ENCODE data around the gene ALK. TPM values are rescaled to one million over a fixed set of nuclear protein-coding genes. Genes with fewer than 3 reads are reported as not detected.

Gene ALK
- total and polyA plus RNA-seq, 2 donors (not counting 1 experiment from before 2014, with no cell fraction given): not detected

DNA sequence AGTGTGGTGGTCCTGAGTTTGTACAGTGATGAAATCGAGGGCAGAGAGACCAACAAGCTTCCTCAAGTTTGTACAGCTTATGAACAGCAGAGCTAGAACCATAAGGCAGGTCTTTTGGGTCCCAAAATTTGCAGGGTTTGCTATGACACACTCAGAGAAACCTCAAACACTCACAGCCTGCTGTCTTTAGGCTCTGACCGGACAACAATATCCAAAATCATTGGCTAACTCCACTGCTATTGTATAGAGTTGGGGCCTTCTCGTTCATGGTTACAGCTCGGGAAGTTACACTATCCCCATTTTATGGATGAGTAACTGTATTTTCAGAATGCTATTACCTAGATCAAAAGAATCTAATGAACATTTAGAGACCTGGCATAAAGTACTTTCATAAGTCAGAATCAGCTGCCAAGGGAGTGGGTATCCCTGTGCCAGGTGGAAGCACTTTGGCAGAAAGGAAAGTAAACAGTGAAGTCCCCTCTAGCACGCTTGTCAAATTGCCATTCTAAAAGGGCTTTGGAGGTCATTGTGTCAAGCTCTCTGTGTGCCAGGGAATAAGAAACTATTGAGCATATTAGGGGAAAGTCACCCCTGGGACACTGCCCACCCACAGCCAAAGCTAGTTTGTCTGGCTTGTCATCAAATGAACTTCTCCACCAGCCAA, 331.8 kb downstream of the ALK start:
- intact Hi-C loops (cut with micrococcal nuclease): no loop called here

More for the DNA sequence above, 331.8 kb downstream of the ALK start:
- no peak overlapping the region for H3K4me2 ChIP-seq (replicated peaks; ENCODE audit: low read depth, low read length, poor library complexity, severe bottlenecking)
- ChIA-PET POLR2A (no interaction called here), CTCF (no interaction called here)
- Mint-ChIP-seq H3K27me3 (peaks cover under 1% of the 10 kb centered on the region), H3K4me1 (no peaks in the 10 kb centered on the region), H3K9me3 (ENCODE audit: insufficient read depth) (no peaks in the 10 kb centered on the region), H3K27ac (no peak overlapping the region), H3K4me3 (no peak overlapping the region)
- H2AFZ ChIP-seq (ENCODE audit: insufficient read depth, low read depth, low read length, poor library complexity, severe bottlenecking): no peak overlapping the region
- no peak overlapping the region for H3K4me3 ChIP-seq (ENCODE audit: control extremely low read depth in 1 of 5, extremely low read depth in 1 of 5, insufficient read depth in 1 of 5, low read depth in 2 of 5, low read length in 4 of 5)
- no peaks in the 10 kb centered on the region for H3K36me3 ChIP-seq (replicated peaks in 1 of 2; ENCODE audit: control extremely low read depth in 1 of 2, control insufficient read depth in 1 of 2, extremely low read depth in 1 of 2, insufficient read depth in 2 of 2, low read length in 1 of 2)
- no peak overlapping the region for H3K9ac ChIP-seq (ENCODE audit: low read length)
- WGBS (ENCODE audit: insufficient coverage): 100% methylated on average over 1 of the region's 5 CpGs
- ATAC-seq (ENCODE audit: low read depth) (no peak), DNase-seq (no peak)
- H4K20me1 ChIP-seq (ENCODE audit: control insufficient read depth, insufficient read depth, low read length, poor library complexity, severe bottlenecking): no peaks in the 10 kb centered on the region
- no peaks in the 10 kb centered on the region for H3K79me2 ChIP-seq (ENCODE audit: control insufficient read depth, insufficient read depth, low read length)
- H3K9me3 ChIP-seq (ENCODE audit: control extremely low read depth in 1 of 3, control insufficient read depth in 2 of 3, insufficient read depth in 1 of 3, low read length in 2 of 3): no peaks in the 10 kb centered on the region
- no peaks in the 10 kb centered on the region for H3K4me1 ChIP-seq (ENCODE audit: control insufficient read depth in 2 of 2, insufficient read depth in 2 of 2, low read length in 2 of 2)
- TF ChIP-seq, protein P1, sequence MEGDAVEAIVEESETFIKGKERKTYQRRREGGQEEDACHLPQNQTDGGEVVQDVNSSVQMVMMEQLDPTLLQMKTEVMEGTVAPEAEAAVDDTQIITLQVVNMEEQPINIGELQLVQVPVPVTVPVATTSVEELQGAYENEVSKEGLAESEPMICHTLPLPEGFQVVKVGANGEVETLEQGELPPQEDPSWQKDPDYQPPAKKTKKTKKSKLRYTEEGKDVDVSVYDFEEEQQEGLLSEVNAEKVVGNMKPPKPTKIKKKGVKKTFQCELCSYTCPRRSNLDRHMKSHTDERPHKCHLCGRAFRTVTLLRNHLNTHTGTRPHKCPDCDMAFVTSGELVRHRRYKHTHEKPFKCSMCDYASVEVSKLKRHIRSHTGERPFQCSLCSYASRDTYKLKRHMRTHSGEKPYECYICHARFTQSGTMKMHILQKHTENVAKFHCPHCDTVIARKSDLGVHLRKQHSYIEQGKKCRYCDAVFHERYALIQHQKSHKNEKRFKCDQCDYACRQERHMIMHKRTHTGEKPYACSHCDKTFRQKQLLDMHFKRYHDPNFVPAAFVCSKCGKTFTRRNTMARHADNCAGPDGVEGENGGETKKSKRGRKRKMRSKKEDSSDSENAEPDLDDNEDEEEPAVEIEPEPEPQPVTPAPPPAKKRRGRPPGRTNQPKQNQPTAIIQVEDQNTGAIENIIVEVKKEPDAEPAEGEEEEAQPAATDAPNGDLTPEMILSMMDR (IDR thresholded peaks at IDR 0.05): no peak
- TF ChIP-seq EZH2 (IDR thresholded peaks at IDR 0.05; ENCODE audit: borderline replicate concordance, insufficient read depth, low read depth, low read length, poor library complexity, severe bottlenecking): no peak
- H3K27me3 ChIP-seq (replicated peaks in 1 of 4; ENCODE audit: control extremely low read depth in 1 of 4, control insufficient read depth in 3 of 4, insufficient read depth in 4 of 4, low read length in 3 of 4): no peaks in the 10 kb centered on the region
- H3K27ac ChIP-seq (ENCODE audit: low read length in 2 of 2): no peak overlapping the region
